NCI-H146 treated with DMSO at 0.1 percent for 48 hours (cell line): ENCODE measurements around the gene MCOLN2.
"Not testable (repeated sequence)": the region's sequence is repeated elsewhere in the genome, so short reads cannot be mapped to it uniquely, and the experiment has no call there.

Experiments
- DNase-seq: peaks from one replicate; lab custom pipeline; 2025; ENCODE audit not compliant: unreplicated experiment; lab: John Stamatoyannopoulos, UW

Gene MCOLN2

DNA sequence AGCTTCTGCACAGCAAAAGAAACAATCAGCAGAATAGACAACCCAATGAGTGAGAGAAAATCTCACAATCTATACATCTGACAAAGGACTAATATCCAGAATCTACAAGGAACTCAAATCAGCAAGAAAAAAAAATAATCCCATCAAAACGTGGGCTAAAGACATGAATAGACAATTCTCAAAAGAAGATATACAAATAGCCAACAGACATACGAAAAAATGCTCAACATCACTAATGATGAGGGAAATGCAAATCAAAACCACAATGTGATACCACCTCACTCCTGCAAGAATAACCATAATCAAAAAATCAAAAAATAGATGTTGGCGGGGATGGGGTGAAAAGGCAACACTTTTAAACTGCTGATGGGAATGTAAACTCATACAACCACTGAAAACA is 10.4 kb downstream of the MCOLN2 start:
- DNase-seq = not testable (repeated sequence)

DNA sequence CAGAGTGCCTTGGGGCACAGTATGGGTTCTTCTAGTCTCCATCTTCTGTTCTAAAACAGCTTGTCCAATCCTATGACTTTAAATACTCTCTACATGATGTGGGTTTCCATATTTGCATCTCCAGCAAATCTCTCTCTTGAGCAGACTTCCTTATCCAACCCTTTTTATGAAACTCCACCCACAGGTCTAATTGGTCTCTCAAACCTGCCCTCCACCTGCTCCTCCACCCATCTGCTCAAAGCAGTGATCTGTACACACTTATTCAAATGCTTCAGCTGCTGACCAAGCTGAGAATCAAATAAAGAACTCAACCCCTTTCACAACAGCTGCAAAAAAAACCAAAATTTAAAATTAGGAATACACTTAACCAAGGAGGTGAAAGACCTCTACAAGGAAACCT is 11.5 kb downstream of the MCOLN2 start:
- DNase-seq = no peak

DNA sequence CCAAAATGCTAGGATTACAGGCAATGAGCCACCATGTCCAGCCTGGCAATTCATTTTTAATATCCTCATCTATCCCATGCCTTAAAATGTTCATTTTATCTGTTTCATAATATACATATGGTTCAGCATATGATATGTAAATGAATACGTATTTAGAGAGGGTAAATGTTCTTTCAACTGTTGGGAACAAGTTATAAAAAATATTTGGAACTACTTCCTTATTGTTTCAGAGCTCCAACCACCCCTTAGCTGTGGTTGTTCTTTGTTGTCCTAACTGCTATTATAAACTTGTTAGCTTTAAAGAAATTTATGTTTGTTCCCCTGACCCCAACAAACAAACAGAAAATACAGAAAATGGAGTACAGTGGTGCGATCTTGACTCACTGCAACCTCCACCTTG is 14.5 kb downstream of the MCOLN2 start:
- no peak for DNase-seq

DNA sequence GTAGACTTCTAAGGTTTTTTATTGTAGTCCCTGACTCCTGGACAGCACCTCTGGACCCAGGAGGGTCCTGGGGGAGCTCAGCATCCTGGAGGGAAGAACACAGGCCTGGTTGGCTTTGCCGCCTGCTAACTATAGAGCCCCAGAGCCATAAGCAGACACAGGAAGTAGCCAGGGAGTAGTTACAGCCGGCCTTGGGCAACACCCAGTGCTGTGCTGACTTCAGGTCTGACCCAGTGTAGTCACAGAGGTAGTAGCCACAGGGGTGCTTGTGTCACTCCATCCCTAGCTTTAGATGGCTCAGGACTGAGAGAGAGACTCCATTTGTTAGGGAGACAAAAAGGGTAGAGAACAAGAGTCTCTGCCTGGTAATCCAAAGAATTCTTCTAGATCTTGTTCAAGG is 21.9 kb downstream of the MCOLN2 start:
- no peak for DNase-seq

DNA sequence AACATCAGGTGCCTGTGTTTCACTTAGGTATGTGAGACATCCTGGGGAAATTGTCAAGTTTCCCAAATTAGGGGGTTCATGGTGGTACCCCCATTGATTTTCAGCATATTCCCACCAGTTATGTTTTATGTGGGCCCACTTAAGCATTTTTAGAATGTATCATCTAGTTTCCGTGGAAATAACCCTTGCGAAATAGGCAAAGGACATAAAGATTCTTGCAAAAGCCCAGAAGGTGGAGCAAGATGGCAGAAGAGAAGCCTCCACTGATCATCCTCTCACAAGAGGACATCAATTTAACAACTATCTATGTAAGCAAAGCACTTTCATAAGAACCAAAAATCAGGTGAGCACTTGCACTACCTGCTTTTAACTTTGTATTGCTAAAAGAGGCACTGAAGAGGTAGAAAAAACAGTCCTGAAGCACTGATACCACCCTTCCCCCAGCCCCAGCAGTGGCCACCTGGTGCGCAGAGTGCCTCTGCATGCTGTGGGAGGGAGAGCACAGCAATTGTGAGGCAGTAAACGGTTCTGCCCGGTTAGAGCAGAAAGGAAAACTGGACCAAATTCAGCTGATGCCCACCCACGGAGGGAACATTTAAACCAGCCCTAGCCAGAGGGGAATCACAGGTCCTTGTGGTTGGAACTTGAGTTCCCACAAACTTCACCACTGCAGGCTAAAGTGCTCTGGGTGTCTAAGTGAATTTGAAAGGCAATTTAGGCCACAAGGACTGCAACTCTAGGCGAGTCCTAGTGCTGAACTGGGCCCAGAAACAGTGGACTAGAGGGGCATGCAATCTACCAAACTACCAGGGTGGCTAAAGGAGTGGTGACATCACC is 23.2 kb downstream of the MCOLN2 start:
- no peak for DNase-seq

DNA sequence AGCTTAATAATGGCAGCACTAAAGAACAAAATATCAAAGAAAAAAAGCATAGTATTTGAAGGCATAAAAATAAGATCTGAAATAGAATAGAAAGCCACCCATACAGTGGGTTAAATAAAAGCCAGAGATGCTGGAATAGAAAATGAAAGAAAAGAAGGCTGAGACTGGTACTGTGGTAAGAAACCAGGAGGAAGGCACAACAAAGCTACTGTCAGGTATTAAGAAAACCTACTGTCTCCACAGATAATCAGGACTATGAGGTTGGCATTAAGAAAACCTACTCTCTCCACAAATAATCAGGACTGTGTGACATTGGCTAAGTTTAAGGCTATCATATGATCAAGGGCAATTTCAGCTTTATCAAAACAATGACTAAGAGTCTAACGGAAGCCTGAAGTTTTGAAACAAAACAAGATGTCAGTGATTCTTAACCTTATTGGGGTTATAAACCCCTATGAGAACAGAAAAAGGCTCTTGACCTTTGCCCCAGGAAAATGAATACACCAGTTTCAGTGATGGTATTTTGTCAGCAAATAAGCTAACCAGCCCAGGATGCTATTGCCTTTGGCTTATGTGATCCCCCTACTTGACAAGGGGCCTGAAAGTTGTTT is 24.4 kb downstream of the MCOLN2 start:
- no peak for DNase-seq

DNA sequence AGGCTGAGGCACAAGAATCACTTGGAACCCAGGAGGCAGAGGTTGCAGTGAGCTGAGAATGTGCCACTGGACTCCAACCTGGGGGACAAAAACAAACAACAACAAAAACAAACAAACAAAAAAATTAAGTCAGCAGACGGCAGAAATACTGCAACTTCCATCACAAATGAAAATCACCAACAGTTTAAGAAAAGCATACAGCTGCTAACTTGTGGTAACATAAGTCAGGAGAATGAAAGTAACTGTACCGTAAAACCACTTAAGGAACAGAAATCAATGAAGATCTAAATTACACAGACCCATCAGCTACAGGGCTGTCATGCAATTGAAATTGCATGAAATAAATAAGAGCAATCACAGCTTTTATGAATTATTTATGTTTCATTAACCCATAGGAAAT is 25.0 kb downstream of the MCOLN2 start:
- DNase-seq = no peak

DNA sequence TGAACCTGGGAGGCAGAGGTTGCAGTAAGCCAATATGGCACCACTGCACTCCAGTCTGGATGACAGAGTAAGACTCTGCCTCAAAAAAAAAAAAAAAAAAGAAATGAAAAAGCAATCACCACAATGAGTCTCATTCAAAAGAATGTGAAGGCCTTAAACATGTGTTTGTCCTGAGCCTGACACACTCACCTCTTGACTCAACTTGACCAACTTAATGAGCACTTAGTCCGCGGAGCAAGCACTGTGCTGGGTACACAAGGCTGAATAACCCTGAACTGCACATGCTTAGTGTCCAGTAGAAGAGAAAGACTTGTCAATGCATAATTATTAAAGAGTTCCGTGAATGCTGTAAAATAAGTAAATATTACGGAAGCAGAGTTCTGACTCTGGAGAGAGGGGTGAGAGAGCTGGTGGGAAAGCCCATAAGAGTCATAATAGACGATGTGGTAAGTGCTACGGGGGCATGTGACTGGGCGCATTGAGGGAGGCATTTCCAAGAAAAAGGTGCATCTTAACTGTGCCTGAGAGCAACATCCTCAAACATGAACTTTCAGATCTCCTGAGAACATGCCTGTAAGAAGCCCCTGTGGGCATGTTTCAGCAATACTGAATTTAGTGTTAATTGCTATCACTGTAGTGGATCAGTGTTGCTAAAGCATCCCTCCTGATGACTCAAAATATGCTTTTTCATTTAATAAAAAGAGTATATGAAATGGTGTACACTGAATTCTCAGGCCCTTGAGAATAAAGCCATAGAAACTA is 27.2 kb downstream of the MCOLN2 start:
- no peak for DNase-seq

DNA sequence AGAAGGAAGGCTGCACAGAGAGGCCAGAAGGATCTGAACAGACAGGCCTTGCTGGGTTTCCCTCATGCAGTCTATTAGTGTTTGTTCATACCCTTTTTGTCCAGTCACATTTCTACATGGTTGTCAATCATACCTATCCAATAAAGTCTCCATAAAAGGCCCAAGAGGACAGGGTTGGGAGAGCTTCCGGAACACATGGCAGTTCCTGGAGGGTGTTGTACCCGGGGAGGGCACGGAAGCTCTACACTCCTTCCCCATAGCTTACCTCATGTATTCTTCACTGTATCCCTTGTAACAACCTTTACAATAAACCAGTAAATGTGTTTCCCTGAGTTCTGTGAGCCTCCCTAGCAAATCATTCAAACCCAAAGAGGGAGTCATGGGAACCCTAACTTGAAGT is 28.0 kb downstream of the MCOLN2 start:
- no peak for DNase-seq

DNA sequence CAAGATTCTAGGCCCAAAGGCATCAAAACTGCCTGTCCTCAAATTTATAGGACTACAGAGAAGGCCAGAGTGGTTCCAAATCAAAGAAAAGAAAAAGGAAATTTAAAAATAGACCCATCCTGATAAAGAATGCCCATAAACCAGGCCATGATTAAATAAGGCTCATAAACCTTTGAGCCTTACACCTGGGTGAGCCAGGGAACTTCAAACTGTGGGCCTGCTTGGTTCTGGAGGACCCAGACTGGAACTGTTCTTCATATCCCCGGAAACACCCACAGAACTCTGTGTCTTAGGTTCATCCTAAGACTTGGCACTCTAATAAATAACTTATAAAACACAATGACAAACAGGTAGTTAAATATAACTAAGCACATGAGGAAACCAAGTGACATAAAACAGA is 28.8 kb downstream of the MCOLN2 start:
- no peak for DNase-seq

DNA sequence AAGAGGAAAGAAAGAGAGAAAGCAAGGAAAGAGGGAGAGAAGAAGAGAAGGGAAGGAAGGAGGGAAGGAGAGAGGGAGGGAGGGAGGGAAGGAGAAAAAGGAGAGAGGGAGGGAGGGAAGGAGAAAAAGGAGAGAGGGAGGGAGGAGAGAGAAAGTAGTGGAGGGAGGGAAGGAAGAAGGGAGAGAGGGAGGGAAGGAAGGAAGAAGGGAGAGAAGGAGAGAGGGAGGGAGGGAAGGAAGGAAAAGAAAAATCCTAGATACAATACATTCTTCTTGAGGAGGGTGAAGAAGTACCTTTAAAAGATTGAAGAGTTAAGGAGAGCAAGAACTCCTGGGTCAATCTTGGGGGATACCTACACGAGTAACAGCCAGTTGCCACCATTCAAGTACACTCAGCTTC is 29.2 kb downstream of the MCOLN2 start:
- DNase-seq = no peak

DNA sequence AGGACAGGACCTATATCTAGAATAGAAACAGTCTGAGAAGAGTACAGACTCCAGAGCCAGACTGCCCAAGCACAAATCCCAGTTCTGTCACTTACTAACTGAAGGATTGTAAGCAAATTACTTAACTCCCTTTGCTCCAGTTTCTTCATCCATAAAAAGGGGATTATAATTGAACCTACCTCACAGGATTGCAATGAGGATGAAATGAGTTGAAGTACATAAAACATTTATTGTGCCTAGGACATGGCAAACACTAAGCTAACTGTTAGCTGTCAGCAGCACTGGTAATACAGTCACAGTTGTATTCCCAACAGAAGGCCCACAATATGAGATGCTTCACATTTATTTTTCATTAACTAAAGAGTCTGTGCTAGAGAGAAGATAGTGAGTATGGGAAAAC is 33.9 kb downstream of the MCOLN2 start:
- no peak for DNase-seq

DNA sequence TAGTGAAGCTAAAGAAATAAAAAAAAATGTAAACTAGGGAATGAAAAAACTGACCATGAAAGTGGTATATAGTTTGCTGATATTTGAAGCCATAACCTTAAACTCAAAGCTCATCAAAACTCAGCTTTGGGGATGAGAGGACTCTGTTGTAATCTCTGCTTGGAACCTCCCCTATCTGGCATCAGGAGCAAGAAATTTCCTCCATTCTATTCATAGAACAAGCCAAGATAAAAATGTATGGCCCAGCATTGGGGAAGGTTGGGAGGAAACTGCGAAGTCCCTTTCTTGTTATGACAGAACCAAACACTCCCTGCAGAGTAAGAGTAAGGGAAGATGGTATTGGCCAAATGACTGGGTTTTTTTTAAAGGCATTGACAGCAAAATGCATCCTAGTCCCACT is 35.6 kb downstream of the MCOLN2 start:
- DNase-seq = no peak

DNA sequence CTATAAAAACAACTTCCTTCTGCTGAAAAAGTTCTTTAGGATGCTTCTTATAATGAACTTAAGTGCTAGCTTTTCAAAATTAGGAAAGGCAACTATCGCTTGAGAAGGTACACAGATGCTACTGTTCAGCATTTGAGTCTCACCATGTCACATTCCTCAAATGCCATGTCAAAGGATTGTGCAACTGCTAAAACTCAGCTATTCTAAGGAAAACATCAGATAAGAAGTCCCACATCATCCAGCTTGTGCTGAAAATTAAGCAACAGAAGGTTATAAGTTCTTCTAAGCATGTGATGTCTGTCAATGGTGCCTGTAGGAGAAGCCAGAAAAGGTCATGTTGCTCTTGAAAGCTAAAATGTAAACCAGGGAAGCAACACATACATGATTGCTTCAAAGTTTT is 36.5 kb downstream of the MCOLN2 start:
- DNase-seq = no peak

DNA sequence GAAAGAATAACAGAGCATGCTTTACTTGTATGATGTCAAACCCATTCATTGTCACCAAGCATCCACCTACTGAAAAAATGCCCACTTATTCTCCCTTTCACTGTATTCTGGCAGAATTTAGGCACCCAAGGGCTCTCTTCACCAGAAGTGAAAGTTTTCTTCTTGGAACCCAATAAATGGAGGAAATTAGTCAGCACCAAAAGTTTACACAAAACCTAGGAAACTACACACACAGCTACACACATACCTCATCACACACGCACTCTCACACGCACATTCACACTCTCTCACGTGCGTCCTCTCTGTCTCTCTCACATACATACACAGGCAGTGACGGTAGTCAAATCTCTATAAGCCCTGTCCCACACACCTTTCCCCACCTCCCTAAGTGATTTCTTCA is 37.6 kb downstream of the MCOLN2 start:
- DNase-seq = no peak

DNA sequence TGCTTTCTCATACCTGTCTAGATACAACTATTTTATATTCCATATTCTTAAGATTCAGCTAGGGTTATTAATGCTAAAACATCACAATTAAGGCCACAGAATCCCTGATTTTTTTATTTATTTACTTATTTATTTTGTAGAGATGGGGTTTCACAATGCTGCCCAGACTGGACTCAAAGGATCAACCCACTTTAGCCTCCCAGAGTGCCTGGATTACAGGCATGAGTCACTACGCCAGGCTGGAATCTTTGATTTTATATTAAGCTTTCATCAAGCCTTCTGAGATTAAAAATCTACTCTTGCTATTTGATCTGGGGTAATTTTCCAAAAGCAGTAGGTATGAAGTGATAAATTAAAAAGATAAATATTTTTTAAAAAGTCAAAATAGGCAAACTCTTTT is 38.9 kb downstream of the MCOLN2 start:
- DNase-seq = no peak

DNA sequence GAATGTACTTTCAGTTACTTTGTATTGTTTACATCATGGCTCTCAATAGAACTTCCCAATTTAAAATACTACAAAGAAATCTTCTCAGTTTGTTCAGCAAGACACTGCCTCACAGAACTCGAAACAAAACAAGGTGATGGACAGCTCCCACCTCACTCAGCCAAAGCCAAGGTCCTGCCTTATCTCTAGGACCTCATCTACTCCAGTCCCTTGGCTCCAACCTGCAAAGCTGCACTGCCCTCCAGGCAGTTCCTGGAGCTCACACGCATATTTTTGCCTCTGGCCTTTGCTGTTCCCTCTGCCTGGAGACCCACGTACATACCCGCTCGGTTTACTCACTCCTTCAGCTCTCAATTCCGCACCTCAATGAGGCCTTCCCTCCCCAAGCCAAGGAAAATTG is 40.3 kb downstream of the MCOLN2 start:
- no peak for DNase-seq

DNA sequence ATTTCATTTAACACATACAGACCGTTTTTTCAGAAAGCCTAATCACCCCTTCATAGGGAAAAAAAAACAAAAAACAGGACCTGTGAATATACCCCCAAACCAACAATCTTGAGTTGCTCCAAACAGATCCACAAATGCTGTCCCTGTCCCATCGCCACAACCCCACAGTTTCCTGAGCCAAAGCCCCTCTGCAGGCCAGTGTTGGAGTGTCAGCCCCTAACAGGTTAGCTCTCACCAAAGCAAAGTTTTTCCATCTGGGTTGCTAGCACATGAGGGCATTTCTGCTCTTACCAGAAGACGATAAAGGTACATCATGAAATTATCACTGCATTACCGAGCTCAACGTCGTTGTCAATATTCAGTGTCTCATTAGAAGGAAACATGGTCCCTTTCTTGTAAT is 40.8 kb downstream of the MCOLN2 start:
- no peak for DNase-seq

DNA sequence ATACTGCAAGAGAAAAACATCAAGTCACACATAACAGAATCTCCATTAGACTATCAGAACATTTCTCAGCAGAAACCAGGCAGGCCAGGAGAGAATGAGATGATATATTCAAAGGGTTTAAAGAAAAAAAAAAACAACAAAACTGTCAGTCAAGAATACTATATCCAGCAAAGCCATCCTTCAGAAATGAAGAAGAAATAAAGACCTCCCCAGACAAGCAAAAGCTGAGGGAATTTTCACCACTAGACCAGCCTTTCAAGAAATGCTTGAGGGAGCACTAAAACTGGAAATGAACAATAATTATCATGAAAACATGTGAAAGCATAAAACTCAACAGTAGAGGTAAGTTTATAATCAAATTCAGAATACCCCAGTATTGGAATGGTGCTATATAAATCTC is 47.2 kb downstream of the MCOLN2 start:
- no peak for DNase-seq

DNA sequence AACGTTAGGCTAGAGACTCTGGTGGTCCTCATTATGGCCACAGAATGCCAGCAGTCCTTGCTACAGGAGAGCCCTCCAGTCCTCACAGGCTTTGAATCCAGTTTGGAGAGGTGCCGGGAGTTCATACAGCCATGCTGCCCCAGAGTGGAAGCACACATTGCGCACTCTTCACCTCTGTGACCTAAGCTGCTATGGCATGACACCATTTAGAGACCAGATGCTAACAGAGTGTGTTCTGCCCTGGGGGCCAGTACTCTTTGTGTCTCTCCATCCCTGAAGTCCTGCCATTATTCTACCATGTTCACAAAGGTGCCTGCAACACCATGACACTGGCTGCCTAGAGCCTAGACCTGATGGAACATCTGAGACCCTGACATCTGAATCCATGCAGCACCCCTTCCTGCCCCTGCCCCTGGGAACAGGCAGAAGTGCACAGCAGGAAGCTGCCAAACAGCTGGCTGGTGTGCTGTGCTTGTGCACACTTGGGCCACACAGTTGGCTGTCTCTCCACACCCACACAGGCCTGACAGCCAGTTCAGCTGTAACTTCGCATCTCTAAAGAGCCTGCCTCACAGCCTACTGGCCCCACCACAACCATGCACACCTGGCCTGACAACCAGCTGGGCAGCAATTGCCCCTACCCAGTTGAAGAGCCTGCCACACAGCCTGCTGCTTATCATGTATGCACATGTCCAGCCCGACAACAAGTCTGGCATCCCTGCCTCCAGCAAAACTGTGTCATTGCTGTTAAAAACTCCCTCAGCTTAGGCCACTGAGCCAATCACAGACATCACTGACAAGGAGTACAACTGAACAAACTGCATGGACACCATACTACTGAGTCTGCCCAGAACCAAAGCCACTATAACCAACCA is 49.1 kb downstream of the MCOLN2 start:
- DNase-seq = no peak

DNA sequence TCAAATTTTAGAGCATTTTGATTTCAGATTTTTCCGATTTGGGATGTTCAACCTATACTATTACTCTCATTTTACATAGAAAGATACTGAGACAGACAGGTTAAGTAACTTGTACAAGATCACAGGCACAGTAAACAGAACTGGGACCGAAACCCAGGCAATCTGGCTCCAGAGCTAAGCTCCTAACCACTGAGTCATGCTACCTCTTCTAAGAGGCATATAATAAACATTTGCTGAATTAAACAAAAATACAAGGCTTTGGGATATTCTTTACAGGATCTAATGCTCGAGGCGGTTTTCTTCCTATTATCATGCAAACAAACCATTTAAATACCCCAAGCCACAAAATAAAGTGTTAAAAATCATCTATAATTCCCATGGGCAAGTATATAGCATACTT is 50.3 kb downstream of the MCOLN2 start:
- no peak for DNase-seq
